Loucy (cell line): ENCODE results near the gene SERTM1.

Source experiments
- H2AFZ ChIP-seq: fragments of 200-600 bp; sonication (generic); 2 replicates; pipeline ENCODE4 v1.6.0; 2016; ENCODE audit warnings: antibody characterized with exemption, mild to moderate bottlenecking, low read length, moderate library complexity
- H3F3A ChIP-seq: fragments of 200-600 bp; 2 replicates; pipeline ENCODE4 v1.6.0; 2016; ENCODE audit warnings: antibody characterized with exemption, low read depth, mild to moderate bottlenecking
- H3K27me3 ChIP-seq: fragments of 200-600 bp; sonication (generic); 2 replicates; pipeline ENCODE4 v1.6.1; 2014; ENCODE audit warnings: low read length, mild to moderate bottlenecking; ENCODE audit not compliant: insufficient read depth, poor library complexity, severe bottlenecking
- H3K36me3 ChIP-seq: fragments of 200-600 bp; sonication (generic); 2 replicates; pipeline ENCODE4 v1.6.1; 2016; ENCODE audit warnings: low read length; ENCODE audit not compliant: insufficient read depth
- H3K4me1 ChIP-seq: fragments of 200-600 bp; sonication (generic); 2 replicates; pipeline ENCODE4 v1.5.1; 2014; ENCODE audit warnings: low read length, mild to moderate bottlenecking; ENCODE audit not compliant: insufficient read depth, poor library complexity, severe bottlenecking
- H3K4me2 ChIP-seq: fragments of 200-600 bp; sonication (generic); 2 replicates; pipeline ENCODE4 v1.6.0; 2014; ENCODE audit warnings: antibody characterized with exemption, low read length, low read depth, mild to moderate bottlenecking; ENCODE audit not compliant: poor library complexity, severe bottlenecking
- H3K4me3 ChIP-seq: fragments of 200-600 bp; sonication (generic); 2 replicates; pipeline ENCODE4 v1.5.1; 2014; ENCODE audit warnings: low read length, mild to moderate bottlenecking, mixed read lengths; ENCODE audit not compliant: poor library complexity, severe bottlenecking
- H3K79me2 ChIP-seq: fragments of 200-600 bp; sonication (generic); 2 replicates; pipeline ENCODE4 v1.6.1; 2014; ENCODE audit warnings: low read length; ENCODE audit not compliant: insufficient read depth
- H3K9ac ChIP-seq: fragments of 200-600 bp; sonication (generic); 2 replicates; pipeline ENCODE4 v1.6.0; 2014; ENCODE audit warnings: mild to moderate bottlenecking, low read depth, low read length, moderate library complexity; ENCODE audit not compliant: poor library complexity, severe bottlenecking
- H3K9me2 ChIP-seq: fragments of 200-600 bp; sonication (generic); replicated peaks from 2 replicates; pipeline ENCODE4 v1.6.1; 2016; ENCODE audit warnings: low read depth, low read length, mixed read lengths
- H3K9me3 ChIP-seq: fragments of 200-600 bp; sonication (generic); 2 replicates; pipeline ENCODE4 v1.6.1; 2014; ENCODE audit warnings: mild to moderate bottlenecking, antibody characterized with exemption, low read length, low read depth; ENCODE audit not compliant: insufficient read depth
- H4K20me1 ChIP-seq: fragments of 200-600 bp; sonication (generic); 2 replicates; pipeline ENCODE4 v1.6.0; 2014; ENCODE audit warnings: antibody characterized with exemption, low read length, mild to moderate bottlenecking; ENCODE audit not compliant: insufficient read depth, poor library complexity, severe bottlenecking
- EZH2phosphoT487 ChIP-seq: fragments of 200-600 bp; IDR thresholded peaks from 2 replicates; pipeline ENCODE4 v1.6.1; 2018; ENCODE audit warnings: antibody characterized with exemption, mild to moderate bottlenecking, moderate library complexity, borderline replicate concordance
- TF ChIP-seq, protein P1 (sequence below): fragments of 200-600 bp; sonication (generic); conservative IDR thresholded peaks from 2 replicates; pipeline ENCODE4 v1.5.1; 2014; ENCODE audit warnings: mild to moderate bottlenecking, antibody characterized with exemption, low read length

Gene SERTM1

DNA sequence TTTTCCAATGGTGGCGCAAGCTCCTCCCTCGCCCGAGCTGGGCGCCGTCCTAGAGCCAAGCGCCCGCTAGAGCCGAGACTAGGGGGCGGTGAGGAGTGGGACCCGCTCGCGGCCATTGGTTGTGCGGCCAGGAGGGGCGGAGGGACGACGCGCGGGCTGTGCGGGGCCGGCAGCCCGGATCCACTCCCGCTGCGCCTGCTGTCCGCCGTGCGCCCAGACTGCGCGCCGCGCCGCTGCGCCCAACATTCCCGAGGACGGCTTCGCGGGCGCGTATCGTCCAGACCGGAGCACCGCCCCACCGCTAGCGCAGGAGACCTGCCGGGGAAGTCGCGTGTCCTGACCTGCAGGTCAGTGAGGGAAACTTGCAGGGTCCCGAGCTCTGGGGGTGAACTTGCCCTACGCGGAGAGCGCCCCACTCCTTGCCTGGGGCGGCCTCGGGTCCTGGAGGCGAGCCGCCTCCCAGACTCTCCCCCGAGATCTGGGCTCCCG is at the start of gene SERTM1:
Gene SERTM1 (plus strand): TSS at position 183 of the 489 bp plus-strand sequence. CDS start 21,059 bp downstream, outside the sequence.
- Histone ChIP-seq H3K9me2 (no peaks in the 10 kb centered on the region), H3K36me3 (no peaks in the 10 kb centered on the region), H3K4me1 (no peaks in the 10 kb centered on the region), H4K20me1 (no peaks in the 10 kb centered on the region), H2AFZ (no peak within 1 kb of the TSS), H3K27me3 (no peaks in the 10 kb centered on the region), H3F3A (no peaks in the 10 kb centered on the region), H3K4me2 (no peak within 1 kb of the TSS), H3K9me3 (no peaks in the 10 kb centered on the region), H3K9ac (no peak within 1 kb of the TSS), H3K4me3 (no peak within 1 kb of the TSS), H3K79me2 (no peaks in the 10 kb centered on the region)
- TF ChIP-seq, protein P1, sequence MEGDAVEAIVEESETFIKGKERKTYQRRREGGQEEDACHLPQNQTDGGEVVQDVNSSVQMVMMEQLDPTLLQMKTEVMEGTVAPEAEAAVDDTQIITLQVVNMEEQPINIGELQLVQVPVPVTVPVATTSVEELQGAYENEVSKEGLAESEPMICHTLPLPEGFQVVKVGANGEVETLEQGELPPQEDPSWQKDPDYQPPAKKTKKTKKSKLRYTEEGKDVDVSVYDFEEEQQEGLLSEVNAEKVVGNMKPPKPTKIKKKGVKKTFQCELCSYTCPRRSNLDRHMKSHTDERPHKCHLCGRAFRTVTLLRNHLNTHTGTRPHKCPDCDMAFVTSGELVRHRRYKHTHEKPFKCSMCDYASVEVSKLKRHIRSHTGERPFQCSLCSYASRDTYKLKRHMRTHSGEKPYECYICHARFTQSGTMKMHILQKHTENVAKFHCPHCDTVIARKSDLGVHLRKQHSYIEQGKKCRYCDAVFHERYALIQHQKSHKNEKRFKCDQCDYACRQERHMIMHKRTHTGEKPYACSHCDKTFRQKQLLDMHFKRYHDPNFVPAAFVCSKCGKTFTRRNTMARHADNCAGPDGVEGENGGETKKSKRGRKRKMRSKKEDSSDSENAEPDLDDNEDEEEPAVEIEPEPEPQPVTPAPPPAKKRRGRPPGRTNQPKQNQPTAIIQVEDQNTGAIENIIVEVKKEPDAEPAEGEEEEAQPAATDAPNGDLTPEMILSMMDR = no peak
- no peak for TF ChIP-seq EZH2phosphoT487

DNA sequence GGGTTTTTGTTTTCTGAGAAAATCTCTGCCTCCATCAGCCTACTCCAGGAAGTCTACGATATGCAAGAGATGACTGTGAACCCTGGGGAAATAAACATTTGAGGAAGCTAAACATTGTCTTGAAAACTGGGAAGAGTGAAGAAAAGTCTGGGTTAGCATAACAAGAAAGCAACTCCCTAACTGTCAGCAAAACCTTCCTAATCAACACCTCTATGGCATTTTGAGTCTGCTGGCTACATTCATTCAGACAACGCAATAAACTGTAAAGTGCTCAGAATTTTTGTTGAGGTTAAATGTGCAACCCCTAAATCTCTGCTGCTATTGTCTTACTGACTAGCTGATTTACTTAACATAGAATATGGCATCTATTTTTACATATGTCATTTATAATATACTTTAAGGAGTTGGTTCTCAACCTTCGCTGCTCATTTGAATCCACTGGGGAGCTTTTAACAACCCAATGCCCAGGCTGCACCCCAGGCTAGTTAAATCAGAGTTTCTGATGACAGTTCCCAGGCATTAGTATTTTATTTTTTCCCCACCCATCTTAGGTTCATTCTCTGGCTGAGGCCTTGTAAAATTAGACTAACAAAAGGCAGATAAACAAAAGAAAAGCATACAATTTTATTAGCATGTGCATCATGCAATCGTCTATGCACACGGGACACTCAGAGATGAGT is 45.3 kb upstream of the SERTM1 start:
- Histone ChIP-seq H3K36me3 (no peaks in the 10 kb centered on the region), H2AFZ (no peak overlapping the region), H3K9ac (no peak overlapping the region), H3K4me3 (no peak overlapping the region), H3K4me1 (no peaks in the 10 kb centered on the region), H3K9me2 (no peaks in the 10 kb centered on the region), H3F3A (no peaks in the 10 kb centered on the region), H3K79me2 (no peaks in the 10 kb centered on the region), H3K4me2 (no peak overlapping the region), H4K20me1 (no peaks in the 10 kb centered on the region), H3K27me3 (no peaks in the 10 kb centered on the region), H3K9me3 (no peaks in the 10 kb centered on the region)
- no peak for TF ChIP-seq EZH2phosphoT487

DNA sequence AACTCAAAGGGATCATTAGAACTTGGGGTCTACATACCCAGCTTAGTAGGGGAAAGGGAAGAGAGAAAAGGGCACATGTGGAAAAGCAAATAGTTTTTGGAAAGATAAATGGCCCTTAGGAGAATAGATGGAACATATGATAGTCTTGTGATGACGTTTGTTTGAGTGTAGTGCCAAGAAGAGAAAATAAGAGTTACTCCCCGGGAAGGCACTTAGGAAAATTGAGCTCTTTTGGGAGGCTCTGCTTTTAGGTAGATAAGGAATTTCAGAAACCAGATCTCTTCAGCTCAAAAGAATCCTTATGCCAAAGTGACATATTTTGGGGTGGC is 44.8 kb upstream of the SERTM1 start:
- Histone ChIP-seq H3K4me1 (no peaks in the 10 kb centered on the region), H3K9me3 (no peaks in the 10 kb centered on the region), H3K4me3 (no peak overlapping the region), H3K27me3 (no peaks in the 10 kb centered on the region), H3K9ac (no peak overlapping the region), H3K79me2 (no peaks in the 10 kb centered on the region), H3K4me2 (no peak overlapping the region), H4K20me1 (no peaks in the 10 kb centered on the region), H3K9me2 (no peaks in the 10 kb centered on the region), H3F3A (no peaks in the 10 kb centered on the region), H2AFZ (no peak overlapping the region), H3K36me3 (no peaks in the 10 kb centered on the region)
- no peak for TF ChIP-seq EZH2phosphoT487
- TF ChIP-seq, protein P1 = no peak
